AG10803 (cell line): ENCODE measurements around the gene CA10.

Experiments used
- DNase-seq: peaks from one replicate; pipeline ENCODE4 v3.0.0; 2010; ENCODE audit warnings: low read depth
- H3K4me3 ChIP-seq: 2 replicates; pipeline ENCODE4 v1.5.1; 2011; ENCODE audit warnings: mild to moderate bottlenecking, low read length, control low read depth
- TF ChIP-seq, protein P1 (sequence below): conservative IDR thresholded peaks from 2 replicates; pipeline ENCODE4 v1.5.1; 2011; ENCODE audit warnings: mild to moderate bottlenecking, low read length, control low read depth, inconsistent platforms

The CA10 gene

GRCh38 chr17:51912939-51913338 is 245.6 kb downstream of the CA10 start:
- no peak overlapping the region for H3K4me3 ChIP-seq
- DNase-seq, result no peak

GRCh38 chr17:51911237-51911636 is 247.3 kb downstream of the CA10 start:
- no peak overlapping the region for H3K4me3 ChIP-seq
- TF ChIP-seq, protein P1, sequence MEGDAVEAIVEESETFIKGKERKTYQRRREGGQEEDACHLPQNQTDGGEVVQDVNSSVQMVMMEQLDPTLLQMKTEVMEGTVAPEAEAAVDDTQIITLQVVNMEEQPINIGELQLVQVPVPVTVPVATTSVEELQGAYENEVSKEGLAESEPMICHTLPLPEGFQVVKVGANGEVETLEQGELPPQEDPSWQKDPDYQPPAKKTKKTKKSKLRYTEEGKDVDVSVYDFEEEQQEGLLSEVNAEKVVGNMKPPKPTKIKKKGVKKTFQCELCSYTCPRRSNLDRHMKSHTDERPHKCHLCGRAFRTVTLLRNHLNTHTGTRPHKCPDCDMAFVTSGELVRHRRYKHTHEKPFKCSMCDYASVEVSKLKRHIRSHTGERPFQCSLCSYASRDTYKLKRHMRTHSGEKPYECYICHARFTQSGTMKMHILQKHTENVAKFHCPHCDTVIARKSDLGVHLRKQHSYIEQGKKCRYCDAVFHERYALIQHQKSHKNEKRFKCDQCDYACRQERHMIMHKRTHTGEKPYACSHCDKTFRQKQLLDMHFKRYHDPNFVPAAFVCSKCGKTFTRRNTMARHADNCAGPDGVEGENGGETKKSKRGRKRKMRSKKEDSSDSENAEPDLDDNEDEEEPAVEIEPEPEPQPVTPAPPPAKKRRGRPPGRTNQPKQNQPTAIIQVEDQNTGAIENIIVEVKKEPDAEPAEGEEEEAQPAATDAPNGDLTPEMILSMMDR, result no peak
- no peak for DNase-seq

More at GRCh38 chr17:51912939-51913338, 245.6 kb downstream of the CA10 start:
- TF ChIP-seq, protein P1, result no peak

DNA sequence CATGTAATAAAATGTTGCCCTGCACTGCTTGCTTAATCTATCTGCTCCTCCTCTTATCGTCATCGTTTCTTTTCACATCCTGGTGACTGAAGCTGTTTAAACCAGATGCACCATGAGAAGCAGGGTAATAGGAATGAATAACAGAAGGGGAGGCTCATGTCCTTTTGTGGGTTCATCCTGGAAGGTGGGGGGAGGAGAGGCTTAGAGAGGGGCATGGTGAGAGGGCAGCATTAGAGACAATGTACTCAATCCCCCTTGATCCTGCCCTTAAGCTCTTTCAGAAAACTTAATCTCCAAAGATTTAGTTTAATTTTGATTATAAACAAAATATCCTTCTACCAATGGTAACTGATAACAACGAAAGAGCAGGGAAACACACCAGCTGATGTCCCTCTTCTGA is 248.5 kb downstream of the CA10 start:
- no peak for DNase-seq
- no peak overlapping the region for H3K4me3 ChIP-seq
- TF ChIP-seq, protein P1, result no peak

DNA sequence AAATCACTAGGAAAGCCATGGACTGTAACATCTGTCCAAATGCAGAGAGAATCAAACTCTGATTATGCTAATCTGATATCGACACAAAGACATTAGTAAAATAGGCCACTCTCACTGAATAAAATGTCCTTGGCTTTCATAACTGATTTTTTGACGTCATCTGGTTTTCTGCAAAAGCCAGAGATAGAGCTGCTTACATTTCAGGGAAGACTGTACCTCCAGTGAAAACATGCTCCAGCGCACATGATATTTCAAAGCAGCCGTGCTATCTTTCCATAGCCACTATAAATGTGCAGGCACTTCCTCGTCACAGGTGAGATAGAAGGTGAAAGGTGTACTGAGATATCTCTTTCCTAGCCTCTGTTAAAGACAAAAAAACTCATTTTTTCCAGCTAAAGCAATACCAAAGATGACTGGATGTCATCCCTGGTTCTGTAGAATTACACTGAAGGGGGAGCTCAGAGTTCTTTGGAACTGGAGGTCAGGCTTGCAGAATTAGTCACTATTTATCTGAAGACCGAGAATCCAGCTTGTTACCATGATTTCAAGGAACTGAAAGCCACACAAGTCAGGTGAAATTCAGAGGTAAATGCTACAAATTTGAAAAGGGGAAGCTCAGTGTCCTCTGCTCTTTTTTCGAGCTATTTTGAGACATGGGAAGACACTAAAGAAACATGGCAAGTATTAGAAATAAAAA is 249.5 kb downstream of the CA10 start:
- no peak for DNase-seq
- TF ChIP-seq, protein P1, result no peak
- no peak overlapping the region for H3K4me3 ChIP-seq

GRCh38 chr17:51907041-51907440 is 251.5 kb downstream of the CA10 start:
- no peak for DNase-seq
- TF ChIP-seq, protein P1, result no peak
- no peak overlapping the region for H3K4me3 ChIP-seq

- DNase-seq, result no peak
- TF ChIP-seq, protein P1, result no peak
- no peak overlapping the region for H3K4me3 ChIP-seq
These were observed 254.1 kb downstream of the CA10 start for GRCh38 chr17:51904379-51904778.

GRCh38 chr17:51901242-51901641 is 257.3 kb downstream of the CA10 start:
- no peak overlapping the region for H3K4me3 ChIP-seq
- TF ChIP-seq, protein P1, result no peak
- DNase-seq, result no peak
